Psoas muscle (tissue), 8 donors: Measurements from ENCODE around the gene GAGE10. TPM values are rescaled to one million over a fixed set of nuclear protein-coding genes. Genes with fewer than 3 reads are reported as not detected.

Experiments used
- ATAC-seq, 4 donors: fragments of 200-7000 bp; cut with Tn5 transposase; one replicate each; pipeline ENCODE4 v1.9.1; 2020; ENCODE audit warnings: moderate library complexity in 3 of 4, mild to moderate bottlenecking in 2 of 4
- DNase-seq, 2 donors: peaks; one replicate each; pipeline ENCODE4 v3.0.0-alpha.2; 2020
- H3K27ac ChIP-seq: fragments of 200-600 bp; one replicate; pipeline ENCODE4 v1.8.0; 2022
- H3K27me3 ChIP-seq, 3 donors: fragments of 200-600 bp in 1 of 3; one replicate each; pipeline versions ENCODE4 v1.6.1 to v1.8.0; 2013 to 2022; ENCODE audit warnings: low read length in 2 of 3, mild to moderate bottlenecking in 2 of 3, moderate library complexity in 1 of 3; ENCODE audit not compliant: insufficient read depth in 3 of 3
- H3K36me3 ChIP-seq, 2 donors: fragments of 200-600 bp in 1 of 2; one replicate each; pipeline versions ENCODE4 v1.6.1 to v1.8.0; 2013 to 2022; ENCODE audit warnings: low read depth in 1 of 2, mild to moderate bottlenecking in 1 of 2, moderate library complexity in 1 of 2; ENCODE audit not compliant: insufficient read depth in 1 of 2
- H3K4me1 ChIP-seq: fragments of 200-600 bp; one replicate; pipeline ENCODE4 v1.8.0; 2022
- H3K4me3 ChIP-seq: fragments of 200-600 bp; one replicate; pipeline ENCODE4 v1.8.0; 2022; ENCODE audit warnings: mild to moderate bottlenecking
- H3K9me3 ChIP-seq: fragments of 200-600 bp; one replicate; pipeline ENCODE4 v1.8.0; 2022
- CTCF ChIP-seq: fragments of 200-600 bp; IDR thresholded peaks from one replicate; pipeline ENCODE4 v1.8.0; 2022; ENCODE audit warnings: antibody characterized with exemption
- WGBS, 3 donors: extraction: QIAGEN DNeasy Blood & Tissue Kit; methylation state at CpG; one replicate each; pipeline versions ENCODE4 v1.1.6 to v1.1.7; 2013; 5-methylcytosine and 5-hydroxymethylcytosine counted together
- intact Hi-C, 2 donors: fragments of 100-400 bp; cut with DNase I; formaldehyde crosslinking; loops; one replicate each; pipeline versions ENCODE4 v1.11.0 to v1.14.2; 2022
- polyA plus RNA-seq, 3 donors: library from polyadenylated mRNA; stranded (reverse); fragments of 200-250 nt; gene quantifications; one replicate each; pipeline ENCODE4 v1.2.3, GENCODE V29; 2013
- total RNA-seq, 4 donors: library from RNA; stranded (reverse); fragmentation: NEBNext Ultra II Directional in 2 of 4; extraction: Animal tissue kit (Norgen Biotek cat#: 25700) in 2 of 4; gene quantifications; one replicate each; pipeline versions ENCODE4 v1.2.1 to v1.2.4, GENCODE V29; 2021 to 2023
- donor health status: healthy with polysubstance abuse.
- donor health status: DM: no; HTN: no; CAD: no; lungs with moderate emphysema.
- donor health status: Bipolar disorder and iron deficiency.
- donor health status: healthy.
- donor health status: DM: yes; HTN: yes; CAD: no.
- donor health status: DM: no; HTN: no; CAD: no.
- donor health status: DM: no; HTN: no; CAD: no.
- donor health status: DM: yes; HTN: yes; CAD: no.

The GAGE10 gene
- total and polyA plus RNA-seq, 7 donors: not detected

DNA sequence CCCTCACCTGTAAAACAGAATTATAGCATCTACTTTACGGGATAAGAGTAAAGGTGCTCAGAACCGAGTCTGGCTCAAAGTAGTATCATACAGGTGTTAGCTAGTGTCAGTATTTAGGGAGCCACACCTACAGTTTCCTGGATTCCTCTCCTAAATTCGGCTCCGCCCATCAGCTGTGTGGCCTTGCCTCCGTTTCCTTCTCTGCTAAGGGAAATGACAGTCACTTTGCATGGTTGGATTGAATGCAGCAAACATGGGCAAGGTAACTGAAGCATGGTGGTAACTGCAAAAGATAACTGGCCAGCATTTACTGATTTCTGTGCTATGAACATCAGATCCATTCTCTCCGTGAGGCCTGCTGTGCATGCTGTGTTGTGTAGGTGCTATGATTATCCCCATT lies 31.0 kb upstream of the GAGE10 start:
- TF ChIP-seq CTCF: no peak
- H3K9me3 ChIP-seq: no peaks in the 10 kb centered on the region
- no peaks in the 10 kb centered on the region for H3K4me1 ChIP-seq
- intact Hi-C loops: no loop called here
- ATAC-seq (no peak), DNase-seq (no peak)
- peaks cover 0 to 4% (median 0%) of the 10 kb centered on the region in 3 donors for H3K27me3 ChIP-seq
- H3K4me3 ChIP-seq: no peak overlapping the region
- H3K27ac ChIP-seq: no peak overlapping the region
- no peaks in the 10 kb centered on the region for H3K36me3 ChIP-seq
- WGBS, 3 donors: 50 to 70% (median 60%) methylated on average over 6 of the region's 6 CpGs

DNA sequence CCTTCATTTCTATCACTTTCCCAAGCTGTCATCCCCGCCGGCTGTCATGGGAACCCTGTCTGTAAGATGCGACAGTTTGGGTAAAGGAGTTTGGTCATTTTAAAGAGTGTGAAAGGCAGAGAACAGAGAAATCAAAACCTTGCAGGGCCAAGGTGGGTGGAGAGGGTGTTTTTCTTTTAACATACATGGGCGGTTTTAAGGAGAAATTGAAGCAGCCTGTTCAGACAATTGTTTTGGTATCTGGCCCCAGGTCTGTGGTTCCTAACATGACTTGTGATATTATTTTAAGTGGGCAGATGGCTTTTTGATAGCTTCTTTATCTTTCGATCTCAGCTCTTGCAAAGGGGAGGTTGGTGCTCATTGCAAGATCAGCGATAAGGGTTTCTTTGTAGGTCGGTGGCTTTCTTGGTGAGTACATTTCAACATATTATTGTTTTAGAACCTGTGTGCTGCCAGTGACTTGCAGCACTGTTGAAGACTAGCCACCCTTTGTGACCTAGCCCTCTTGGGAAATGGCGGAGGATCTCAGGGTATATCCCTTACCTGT lies 30.2 kb upstream of the GAGE10 start:
- Histone ChIP-seq H3K4me3 (no peak overlapping the region), H3K27me3 (peaks cover 0 to 4% (median 0%) of the 10 kb centered on the region in 3 donors), H3K27ac (no peak overlapping the region), H3K4me1 (no peaks in the 10 kb centered on the region), H3K9me3 (no peaks in the 10 kb centered on the region), H3K36me3 (no peaks in the 10 kb centered on the region)
- ATAC-seq (no peak), DNase-seq (no peak)
- intact Hi-C loops: no loop called here
- no peak for TF ChIP-seq CTCF
- 82 to 84% (median 83%) methylated on average over 8 of the region's 8 CpGs for WGBS, 3 donors

DNA sequence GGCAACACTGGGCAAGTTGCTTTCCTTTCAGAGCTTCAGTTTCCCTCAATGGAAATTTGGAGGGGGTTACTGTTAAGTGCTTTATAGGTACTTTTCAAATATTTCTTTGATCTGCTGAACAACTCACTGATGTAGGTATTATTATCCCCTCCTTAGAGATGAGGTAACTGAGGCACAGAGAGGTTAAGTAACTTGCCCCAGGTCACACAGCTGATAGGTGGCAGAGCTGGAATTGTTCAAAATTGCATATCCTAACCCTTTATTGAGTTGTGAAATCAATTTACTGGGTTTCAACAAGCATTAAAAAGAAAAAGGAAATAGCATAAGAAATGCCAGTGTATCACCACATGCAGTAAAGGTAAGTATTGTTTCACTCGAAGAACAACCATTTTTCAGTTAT lies 27.2 kb upstream of the GAGE10 start:
- 39 to 65% (median 63%) methylated on average over 1 of the region's 1 CpG for WGBS, 3 donors
- H3K4me3 ChIP-seq: no peak overlapping the region
- H3K27ac ChIP-seq: no peak overlapping the region
- ATAC-seq (no peak), DNase-seq (no peak)
- H3K9me3 ChIP-seq: no peaks in the 10 kb centered on the region
- no peak for TF ChIP-seq CTCF
- intact Hi-C loops: no loop called here
- no peaks in the 10 kb centered on the region for H3K36me3 ChIP-seq
- H3K4me1 ChIP-seq: no peaks in the 10 kb centered on the region
- H3K27me3 ChIP-seq: peaks cover 0 to 4% (median 0%) of the 10 kb centered on the region in 3 donors

DNA sequence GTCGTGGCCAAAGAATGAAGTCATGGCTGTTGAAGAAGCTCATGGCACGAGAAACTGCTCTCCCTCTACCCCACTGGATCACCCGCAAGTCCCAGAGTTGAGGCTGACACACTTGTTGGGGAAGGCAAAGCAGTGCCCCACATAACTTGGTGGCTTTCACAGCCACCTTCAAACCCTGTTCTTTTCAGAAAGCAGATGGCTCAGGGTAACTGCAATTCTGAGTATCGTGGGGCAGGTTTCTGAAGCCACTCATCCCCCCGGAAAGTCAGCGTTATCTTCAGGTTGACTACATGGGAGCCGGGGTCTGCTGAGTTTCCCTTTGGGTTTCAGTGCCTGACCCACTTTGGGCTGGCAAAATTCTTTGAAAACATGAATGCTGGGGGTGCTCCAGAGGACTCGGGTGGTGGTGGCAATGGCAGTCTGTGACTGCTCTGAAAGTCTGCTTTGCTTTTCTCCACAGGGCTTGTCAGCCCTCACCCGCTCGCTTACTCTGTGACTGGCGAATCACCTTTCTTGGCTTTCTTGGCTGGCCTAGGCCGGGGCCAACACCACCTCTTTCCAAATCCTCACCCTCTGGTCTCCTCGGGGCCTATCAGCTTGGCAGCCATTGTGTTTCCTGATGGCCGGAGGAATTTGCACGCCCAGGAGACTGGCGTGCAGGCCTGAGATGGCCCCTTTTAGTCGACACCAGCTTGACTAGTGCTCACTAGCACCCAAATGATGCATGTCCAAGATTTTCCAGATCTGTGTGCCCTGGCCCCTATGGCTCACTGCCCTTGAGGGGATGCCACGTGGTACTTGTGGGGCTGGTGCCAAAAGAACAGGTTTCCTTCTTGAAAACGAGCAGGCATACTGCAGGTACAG lies 26.5 kb upstream of the GAGE10 start:
- Histone ChIP-seq H3K9me3 (no peaks in the 10 kb centered on the region), H3K27me3 (peaks cover 0 to 4% (median 0%) of the 10 kb centered on the region in 3 donors), H3K36me3 (no peaks in the 10 kb centered on the region), H3K4me1 (no peaks in the 10 kb centered on the region), H3K27ac (peak overlapping the region; percentile 3), H3K4me3 (no peak overlapping the region)
- intact Hi-C loops: no loop called here
- 41 to 60% (median 50%) methylated on average over 19 of the region's 19 CpGs for WGBS, 3 donors
- no peak for TF ChIP-seq CTCF
- no peak for DNase-seq
- ATAC-seq: peak; percentile 44 to 69 (median 58)
